Measurements from ENCODE around the gene BORCS6. TPM values are rescaled to one million over a fixed set of nuclear protein-coding genes. Genes with fewer than 3 reads are reported as not detected.

The BORCS6 gene
- total and polyA plus RNA-seq, 3 experiments from 2014 or later: 8.1 to 30.0 (median 8.8) TPM

DNA sequence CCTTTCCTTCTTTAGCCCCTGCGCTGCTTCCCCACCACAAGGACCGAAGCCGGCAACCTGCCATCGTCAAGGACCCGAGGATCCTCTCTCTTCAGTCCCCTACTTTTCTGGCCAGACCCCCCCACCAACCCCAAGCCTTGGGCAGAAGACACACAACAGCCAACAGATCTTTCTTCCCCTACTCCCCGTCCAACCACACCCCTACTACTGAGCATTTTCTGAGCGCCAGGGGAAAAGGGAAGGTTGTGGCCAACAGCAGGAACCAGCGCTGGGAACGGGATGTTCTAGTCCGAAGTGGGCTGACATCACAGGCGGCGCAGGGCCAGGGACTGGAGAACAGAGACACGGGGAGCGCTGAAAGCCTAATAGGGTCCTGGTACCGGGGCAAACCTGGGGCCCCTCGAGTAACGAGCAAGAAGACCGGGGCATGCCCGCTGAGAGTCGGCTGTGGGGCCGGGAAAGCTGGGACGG lies 38.3 kb downstream of the BORCS6 start:
- Histone ChIP-seq H3K27me3 (ENCODE audit: insufficient read depth, low read length, poor library complexity, severe bottlenecking) (no peaks in the 10 kb centered on the region), H3K36me3 (ENCODE audit: insufficient read depth, low read length) (peaks cover 40% of the 10 kb centered on the region), H3K4me1 (ENCODE audit: insufficient read depth, low read length) (peaks cover 55% of the 10 kb centered on the region), H3K4me3 (ENCODE audit: low read length) (peak overlapping the region; percentile 60), H3K27ac (ENCODE audit: low read depth, low read length) (peak overlapping the region; percentile 100), H3K9me3 (ENCODE audit: low read length) (no peaks in the 10 kb centered on the region)
- peak in 2 of 5 donors; percentile 66 to 69 for DNase-seq
- peaks cover 0 to 20% of the 10 kb centered on the region in 2 donors for H3K27me3 Mint-ChIP-seq
- peak overlapping the region in 3 of 7 donors; percentile 93 to 98 (median 97) for H3K4me3 Mint-ChIP-seq
- ChIA-PET POLR2A (interaction anchor here (0.9 to 2.5 kb wide), 11 partner anchors 9 to 97 kb away, joined by 3 to 10 read pairs (median 5); partner anchors contain the start of gene CTC1), CTCF (interaction anchor here (1.0 to 11.7 kb wide), 6 partner anchors 14 to 78 kb away, joined by 3 to 108 read pairs (median 5); partner anchors contain the start of gene ALOXE3)
- H3K27ac Mint-ChIP-seq: peak overlapping the region in 2 of 8 donors; percentile 91 to 99
- peaks cover 6 to 68% (median 14%) of the 10 kb centered on the region in 3 donors for H3K36me3 Mint-ChIP-seq
- H3K9me3 Mint-ChIP-seq: peaks cover 0 to 4% (median 0%) of the 10 kb centered on the region in 5 donors
- H3K4me1 Mint-ChIP-seq: peaks cover 19 to 68% (median 33%) of the 10 kb centered on the region in 3 donors

- Mint-ChIP-seq H3K9me3 (peaks cover 0 to 4% (median 0%) of the 10 kb centered on the region in 5 donors), H3K4me3 (peak overlapping the region in 4 of 7 donors; percentile 57 to 98 (median 95)), H3K27ac (peak overlapping the region in 3 of 8 donors; percentile 87 to 99 (median 91)), H3K4me1 (peaks cover 19 to 68% (median 33%) of the 10 kb centered on the region in 3 donors), H3K27me3 (peaks cover 0 to 20% of the 10 kb centered on the region in 2 donors), H3K36me3 (peaks cover 6 to 73% (median 17%) of the 10 kb centered on the region in 3 donors)
- peak overlapping the region; percentile 60 for H3K4me3 ChIP-seq (ENCODE audit: low read length)
- H3K4me1 ChIP-seq (ENCODE audit: insufficient read depth, low read length): peaks cover 55% of the 10 kb centered on the region
- ChIA-PET POLR2A (interaction anchor here (0.9 to 2.5 kb wide), 12 partner anchors 10 to 97 kb away, joined by 3 to 16 read pairs (median 6); partner anchors contain the start of gene CTC1), CTCF (interaction anchor here (0.6 to 11.7 kb wide), 6 partner anchors 10 to 70 kb away, joined by 3 to 108 read pairs (median 5); partner anchors contain the start of gene ALOXE3)
- DNase-seq: peak; percentile 87 to 97 (median 95)
- H3K27ac ChIP-seq (ENCODE audit: low read depth, low read length): peak overlapping the region; percentile 100
- H3K36me3 ChIP-seq (ENCODE audit: insufficient read depth, low read length): peaks cover 45% of the 10 kb centered on the region
- H3K27me3 ChIP-seq (ENCODE audit: insufficient read depth, low read length, poor library complexity, severe bottlenecking): no peaks in the 10 kb centered on the region
- no peaks in the 10 kb centered on the region for H3K9me3 ChIP-seq (ENCODE audit: low read length)
Measured at GRCh38 chr17:8151120-8151640, 38.8 kb downstream of the BORCS6 start.

- peaks cover 0 to 4% (median 0%) of the 10 kb centered on the region in 5 donors for H3K9me3 Mint-ChIP-seq
- CTCF ChIA-PET: interaction anchor here (0.6 to 11.7 kb wide), 5 partner anchors 11 to 40 kb away, joined by 3 to 108 read pairs (median 6); partner anchors contain the start of gene ALOXE3
Measured at GRCh38 chr17:8150194-8151119, 39.5 kb downstream of the BORCS6 start.

DNA sequence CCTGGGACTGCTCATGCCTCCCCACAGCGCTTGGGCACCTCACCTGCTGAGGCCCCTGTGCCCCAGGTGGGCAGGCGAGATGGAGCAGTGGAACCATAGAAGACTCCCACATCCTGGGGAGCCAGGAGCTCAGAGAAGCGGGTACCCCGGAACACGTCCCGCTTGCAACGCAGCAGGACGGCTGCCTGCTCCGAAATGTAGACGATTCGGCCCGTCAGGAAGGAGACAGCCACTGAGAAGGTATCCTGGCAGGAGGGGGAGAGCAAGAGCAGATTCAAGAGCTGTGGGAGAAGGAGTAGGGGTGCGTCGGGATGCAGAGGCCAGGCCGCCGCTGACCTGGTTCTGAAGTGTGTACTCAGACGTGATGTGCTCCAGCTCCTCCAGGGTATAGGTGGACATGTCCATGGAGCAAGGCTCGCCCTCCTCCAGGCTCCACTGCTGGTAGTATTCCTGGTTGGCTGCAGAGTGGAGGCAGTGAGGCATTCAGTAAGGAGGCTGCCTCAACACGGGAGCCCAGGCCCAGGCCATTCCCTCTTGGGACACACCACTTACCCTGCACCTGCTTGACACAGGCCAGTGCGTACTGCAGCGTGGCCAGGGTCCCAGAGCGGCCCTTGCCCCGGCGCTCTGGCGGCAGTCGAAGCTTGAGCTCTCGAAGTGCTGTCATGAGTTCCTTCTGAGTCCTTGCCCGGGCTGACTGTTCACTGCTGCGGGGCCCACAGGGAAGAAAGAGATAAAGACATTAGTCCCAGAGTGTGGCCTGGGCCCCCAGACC lies 40.4 kb downstream of the BORCS6 start:
- Histone ChIP-seq H3K36me3 (ENCODE audit: insufficient read depth, low read length) (peaks cover 53% of the 10 kb centered on the region), H3K27me3 (ENCODE audit: insufficient read depth, low read length, poor library complexity, severe bottlenecking) (no peaks in the 10 kb centered on the region), H3K9me3 (ENCODE audit: low read length) (no peaks in the 10 kb centered on the region), H3K4me1 (ENCODE audit: insufficient read depth, low read length) (peaks cover 41% of the 10 kb centered on the region), H3K4me3 (ENCODE audit: low read length) (no peak overlapping the region), H3K27ac (ENCODE audit: low read depth, low read length) (peak overlapping the region; percentile 100)
- peak overlapping the region in 5 of 8 donors; percentile 50 to 99 (median 85) for H3K27ac Mint-ChIP-seq
- ChIA-PET POLR2A (interaction anchor here (0.6 to 2.5 kb wide), 3 partner anchors 10 to 14 kb away, joined by 3 to 16 read pairs (median 7); no protein-coding TSS in a partner anchor), CTCF (interaction anchor here (2.0 to 11.7 kb wide), 3 partner anchors 12 to 39 kb away, joined by 6 to 108 read pairs (median 23); partner anchors contain the start of gene ALOXE3)
- H3K9me3 Mint-ChIP-seq: peaks cover 0 to 4% (median 0%) of the 10 kb centered on the region in 5 donors
- peaks cover 0 to 22% of the 10 kb centered on the region in 2 donors for H3K27me3 Mint-ChIP-seq
- H3K36me3 Mint-ChIP-seq: peaks cover 6 to 85% (median 17%) of the 10 kb centered on the region in 3 donors
- peak overlapping the region in 4 of 7 donors; percentile 5 to 69 (median 22) for H3K4me3 Mint-ChIP-seq
- peak in 1 of 5 donors; percentile 10 for DNase-seq
- H3K4me1 Mint-ChIP-seq: peaks cover 19 to 58% (median 33%) of the 10 kb centered on the region in 3 donors

More at GRCh38 chr17:8150194-8151119, 39.5 kb downstream of the BORCS6 start:
- no peaks in the 10 kb centered on the region for H3K27me3 ChIP-seq (ENCODE audit: insufficient read depth, low read length, poor library complexity, severe bottlenecking)
- H3K4me3 ChIP-seq (ENCODE audit: low read length): peak overlapping the region; percentile 13
- POLR2A ChIA-PET: interaction anchor here (0.6 to 2.5 kb wide), 10 partner anchors 10 to 98 kb away, joined by 3 to 16 read pairs (median 7); partner anchors contain the start of gene CTC1
- H3K4me1 ChIP-seq (ENCODE audit: insufficient read depth, low read length): peaks cover 49% of the 10 kb centered on the region
- Mint-ChIP-seq H3K4me1 (peaks cover 19 to 67% (median 33%) of the 10 kb centered on the region in 3 donors), H3K27ac (peak overlapping the region in 3 of 8 donors; percentile 71 to 98 (median 87)), H3K27me3 (peaks cover 0 to 20% of the 10 kb centered on the region in 2 donors), H3K4me3 (peak overlapping the region in 5 of 7 donors; percentile 19 to 98 (median 93)), H3K36me3 (peaks cover 6 to 79% (median 17%) of the 10 kb centered on the region in 3 donors)
- no peaks in the 10 kb centered on the region for H3K9me3 ChIP-seq (ENCODE audit: low read length)
- H3K27ac ChIP-seq (ENCODE audit: low read depth, low read length): peak overlapping the region; percentile 100
- peaks cover 52% of the 10 kb centered on the region for H3K36me3 ChIP-seq (ENCODE audit: insufficient read depth, low read length)
- DNase-seq: peak in 2 of 5 donors; percentile 4 to 49

DNA sequence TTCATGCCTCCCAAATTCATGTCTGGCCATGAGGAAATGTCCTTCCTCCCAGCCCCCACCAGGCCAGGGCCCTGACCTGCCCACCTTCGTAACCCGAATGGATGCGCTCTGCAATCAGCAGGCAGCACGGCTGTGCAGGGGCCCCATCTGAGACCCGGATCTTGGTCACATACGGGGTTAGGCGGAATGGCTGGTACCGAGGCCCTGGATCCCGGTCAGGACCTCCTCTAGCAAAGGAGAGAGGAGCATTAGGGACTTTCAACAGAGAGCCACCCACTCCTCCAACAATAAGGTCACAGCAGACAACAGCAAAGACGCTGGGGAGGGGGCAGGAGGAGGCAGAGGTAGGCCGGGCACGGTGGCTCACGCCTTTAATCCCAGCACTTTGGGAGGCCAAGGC lies 41.4 kb downstream of the BORCS6 start:
- Mint-ChIP-seq H3K27me3 (peaks cover 0 to 20% of the 10 kb centered on the region in 2 donors), H3K36me3 (peaks cover 3 to 90% (median 19%) of the 10 kb centered on the region in 3 donors), H3K4me3 (peak overlapping the region in 1 of 7 donors; percentile 48), H3K4me1 (peaks cover 19 to 48% (median 32%) of the 10 kb centered on the region in 3 donors), H3K9me3 (peaks cover 0 to 4% (median 0%) of the 10 kb centered on the region in 5 donors), H3K27ac (peak overlapping the region in 2 of 8 donors; percentile 54 to 77)
- ChIA-PET CTCF (interaction anchor here (0.9 to 11.7 kb wide), 3 partner anchors 8 to 29 kb away, joined by 5 to 108 read pairs (median 12); no protein-coding TSS in a partner anchor), POLR2A (no interaction called here)
- Histone ChIP-seq H3K36me3 (ENCODE audit: insufficient read depth, low read length) (peaks cover 61% of the 10 kb centered on the region), H3K4me1 (ENCODE audit: insufficient read depth, low read length) (peaks cover 30% of the 10 kb centered on the region), H3K4me3 (ENCODE audit: low read length) (no peak overlapping the region), H3K9me3 (ENCODE audit: low read length) (no peaks in the 10 kb centered on the region), H3K27me3 (ENCODE audit: insufficient read depth, low read length, poor library complexity, severe bottlenecking) (no peaks in the 10 kb centered on the region), H3K27ac (ENCODE audit: low read depth, low read length) (no peak overlapping the region)
- DNase-seq: no peak

GRCh38 chr17:8147805-8148404 lies 42.1 kb downstream of the BORCS6 start:
- Histone ChIP-seq H3K9me3 (ENCODE audit: low read length) (no peaks in the 10 kb centered on the region), H3K27ac (ENCODE audit: low read depth, low read length) (no peak overlapping the region), H3K4me1 (ENCODE audit: insufficient read depth, low read length) (peaks cover 24% of the 10 kb centered on the region), H3K4me3 (ENCODE audit: low read length) (no peak overlapping the region), H3K36me3 (ENCODE audit: insufficient read depth, low read length) (peaks cover 61% of the 10 kb centered on the region), H3K27me3 (ENCODE audit: insufficient read depth, low read length, poor library complexity, severe bottlenecking) (no peaks in the 10 kb centered on the region)
- peaks cover 3 to 90% (median 20%) of the 10 kb centered on the region in 3 donors for H3K36me3 Mint-ChIP-seq
- POLR2A ChIA-PET: interaction anchor here (0.6 to 1.7 kb wide), 2 partner anchors 9 to 26 kb away, joined by 4 to 7 read pairs; no protein-coding TSS in a partner anchor
- peaks cover 19 to 41% (median 25%) of the 10 kb centered on the region in 3 donors for H3K4me1 Mint-ChIP-seq
- CTCF ChIA-PET: interaction anchor here (0.9 to 11.7 kb wide), 3 partner anchors 9 to 28 kb away, joined by 5 to 108 read pairs (median 12); no protein-coding TSS in a partner anchor
- DNase-seq: peak in 1 of 5 donors; percentile 12
- peaks cover 0 to 4% (median 0%) of the 10 kb centered on the region in 5 donors for H3K9me3 Mint-ChIP-seq
- H3K4me3 Mint-ChIP-seq: peak overlapping the region in 2 of 7 donors; percentile 28 to 32
- H3K27ac Mint-ChIP-seq: peak overlapping the region in 4 of 8 donors; percentile 3 to 85 (median 66)
- peaks cover 0 to 18% of the 10 kb centered on the region in 2 donors for H3K27me3 Mint-ChIP-seq

Measured in CD8-positive, alpha-beta memory T cell (primary cell).